H9 (cell line): Measurements from ENCODE around the gene C19orf47. TPM values are rescaled to one million over a fixed set of nuclear protein-coding genes. Genes with fewer than 3 reads are reported as not detected.

Experiments used
- DNase-seq: peaks from one replicate; pipeline ENCODE4 v3.0.0-alpha.2; 2017
- H2AFZ ChIP-seq: one replicate; pipeline ENCODE4 v1.6.1; 2013; ENCODE audit warnings: mild to moderate bottlenecking, low read length, control low read depth, moderate library complexity
- H2AK5ac ChIP-seq: 2 replicates; pipeline ENCODE4 v1.6.1; 2013; ENCODE audit warnings: low read length, control low read depth, mixed read lengths; ENCODE audit not compliant: insufficient read length
- H2BK120ac ChIP-seq: one replicate; pipeline ENCODE4 v1.6.1; 2013; ENCODE audit warnings: low read depth, mild to moderate bottlenecking, low read length, control low read depth, inconsistent platforms; ENCODE audit not compliant: poor library complexity, severe bottlenecking
- H2BK12ac ChIP-seq: 2 replicates; pipeline ENCODE4 v1.6.1; 2013; ENCODE audit warnings: low read length, control low read depth, mixed read lengths, low read depth; ENCODE audit not compliant: insufficient read length
- H2BK15ac ChIP-seq: 2 replicates; pipeline ENCODE4 v1.6.1; 2013; ENCODE audit warnings: low read depth, low read length, control low read depth
- H2BK20ac ChIP-seq: one replicate; pipeline ENCODE4 v1.6.1; 2013; ENCODE audit warnings: low read depth, mild to moderate bottlenecking, low read length, control low read depth, inconsistent platforms; ENCODE audit not compliant: poor library complexity, severe bottlenecking
- H2BK5ac ChIP-seq: 2 replicates; pipeline ENCODE4 v1.6.1; 2013; ENCODE audit warnings: low read length, control low read depth, mixed read lengths; ENCODE audit not compliant: insufficient read length
- H3K14ac ChIP-seq: 2 replicates; pipeline ENCODE4 v1.6.1; 2013; ENCODE audit warnings: low read length, control low read depth; ENCODE audit not compliant: insufficient read depth
- H3K18ac ChIP-seq: 2 replicates; pipeline ENCODE4 v1.6.1; 2013; ENCODE audit warnings: low read depth, mild to moderate bottlenecking, mixed read lengths, low read length, control low read depth; ENCODE audit not compliant: insufficient read length
- H3K23ac ChIP-seq: 2 replicates; pipeline ENCODE4 v1.6.1; 2013; ENCODE audit warnings: low read length, control low read depth, mixed read lengths, low read depth; ENCODE audit not compliant: insufficient read length
- H3K23me2 ChIP-seq: 2 replicates; pipeline ENCODE4 v1.6.1; 2013; ENCODE audit warnings: low read depth, mild to moderate bottlenecking, mixed read lengths, low read length, control low read depth; ENCODE audit not compliant: insufficient read length, poor library complexity, severe bottlenecking
- H3K27ac ChIP-seq: 2 replicates; pipeline ENCODE4 v1.5.1; 2013; ENCODE audit warnings: low read length, control low read depth, mixed read lengths, low read depth; ENCODE audit not compliant: insufficient read length
- H3K27me3 ChIP-seq: 2 replicates; pipeline ENCODE4 v1.6.1; 2013; ENCODE audit warnings: low read length, control low read depth, inconsistent platforms; ENCODE audit not compliant: insufficient read depth
- H3K4ac ChIP-seq: 2 replicates; pipeline ENCODE4 v1.6.1; 2013; ENCODE audit warnings: low read depth, mild to moderate bottlenecking, control low read depth, inconsistent platforms, low read length, moderate library complexity
- H3K4me1 ChIP-seq: 2 replicates; pipeline ENCODE4 v1.6.1; 2013; ENCODE audit warnings: low read length, control low read depth, inconsistent platforms; ENCODE audit not compliant: insufficient read depth
- H3K4me2 ChIP-seq: 2 replicates; pipeline ENCODE4 v1.6.1; 2013; ENCODE audit warnings: low read length, control low read depth, mixed read lengths; ENCODE audit not compliant: insufficient read length, insufficient read depth
- H3K56ac ChIP-seq: 2 replicates; pipeline ENCODE4 v1.6.1; 2013; ENCODE audit warnings: low read depth, mild to moderate bottlenecking, mixed read lengths, low read length, control low read depth; ENCODE audit not compliant: insufficient read length
- H3K79me1 ChIP-seq: 2 replicates; pipeline ENCODE4 v1.6.1; 2013; ENCODE audit warnings: low read depth, mild to moderate bottlenecking, moderate library complexity, low read length, control low read depth, inconsistent platforms; ENCODE audit not compliant: insufficient read depth, poor library complexity, severe bottlenecking
- H3K79me2 ChIP-seq: 2 replicates; pipeline ENCODE4 v1.6.1; 2013; ENCODE audit warnings: low read length, control low read depth, inconsistent platforms; ENCODE audit not compliant: insufficient read depth
- H3K9ac ChIP-seq: 2 replicates; pipeline ENCODE4 v1.6.1; 2013; ENCODE audit warnings: low read length, control low read depth, mixed read lengths; ENCODE audit not compliant: insufficient read length; ENCODE audit errors: extremely low read depth
- H3K9me3 ChIP-seq: one replicate; pipeline ENCODE4 v1.6.1; 2013; ENCODE audit warnings: low read depth, low read length, inconsistent platforms; ENCODE audit not compliant: control insufficient read depth
- H3T11ph ChIP-seq: one replicate; pipeline ENCODE4 v1.6.1; 2013; ENCODE audit warnings: mild to moderate bottlenecking, low read length, control low read depth, inconsistent platforms
- H4K20me1 ChIP-seq: one replicate; pipeline ENCODE4 v1.6.1; 2013; ENCODE audit not compliant: control insufficient read depth, insufficient read length, insufficient read depth
- H4K5ac ChIP-seq: 2 replicates; pipeline ENCODE4 v1.6.1; 2013; ENCODE audit warnings: low read depth, mild to moderate bottlenecking, mixed read lengths, low read length, control low read depth; ENCODE audit not compliant: insufficient read length
- H4K8ac ChIP-seq: replicated peaks from 2 replicates; pipeline ENCODE4 v1.6.1; 2013; ENCODE audit warnings: low read length, control low read depth, mixed read lengths, low read depth; ENCODE audit not compliant: insufficient read length
- H4K91ac ChIP-seq: 2 replicates; pipeline ENCODE4 v1.6.1; 2013; ENCODE audit warnings: low read depth, mild to moderate bottlenecking, moderate library complexity, mixed read lengths, low read length, control low read depth; ENCODE audit not compliant: insufficient read length
- H3K27ac Mint-ChIP-seq, 3 experiments: 2 replicates in 2 of 3; 3 replicates in 1 of 3; pipeline ENCODE4 v1.8.0; 2020 to 2021; ENCODE audit warnings: mixed read lengths in 3 of 3, mild to moderate bottlenecking in 1 of 3, moderate library complexity in 1 of 3
- H3K27me3 Mint-ChIP-seq: 2 replicates; pipeline ENCODE4 v1.8.0; 2021; ENCODE audit warnings: low read depth, mild to moderate bottlenecking, moderate library complexity, mixed read lengths
- H3K36me3 Mint-ChIP-seq, 3 experiments: 2 replicates in 2 of 3; 3 replicates in 1 of 3; pipeline ENCODE4 v1.8.0; 2020 to 2021; ENCODE audit warnings: low read depth in 3 of 3, mixed read lengths in 3 of 3; ENCODE audit not compliant: insufficient read depth in 1 of 3
- H3K4me1 Mint-ChIP-seq, 2 experiments: 2 replicates each; pipeline ENCODE4 v1.8.0; 2020; ENCODE audit warnings: mixed read lengths in 2 of 2
- H3K4me3 Mint-ChIP-seq, 2 experiments: 2 replicates in 1 of 2; 3 replicates in 1 of 2; pipeline ENCODE4 v1.8.0; 2020 to 2021; ENCODE audit warnings: mild to moderate bottlenecking in 2 of 2, mixed read lengths in 2 of 2, moderate library complexity in 1 of 2
- H3K9me3 Mint-ChIP-seq, 2 experiments: 2 replicates in 1 of 2; 3 replicates in 1 of 2; pipeline ENCODE4 v1.8.0; 2020; ENCODE audit warnings: mild to moderate bottlenecking in 2 of 2, mixed read lengths in 2 of 2, moderate library complexity in 1 of 2
- CTCF ChIP-seq: fragments of 200-600 bp; sonication (generic); conservative IDR thresholded peaks from 3 replicates; pipeline ENCODE4 v1.8.0; 2021; ENCODE audit warnings: antibody characterized with exemption, mild to moderate bottlenecking
- WGBS: extraction: QIAGEN DNeasy Blood & Tissue Kit; methylation state at CpG from one replicate; pipeline ENCODE4 v1.1.7; 2013; ENCODE audit warnings: missing lambda C conversion rate, low lambda C conversion rate, mixed read lengths; ENCODE audit not compliant: insufficient read length; ENCODE audit errors: extremely low coverage; 5-methylcytosine and 5-hydroxymethylcytosine counted together
- total RNA-seq: library from RNA; stranded (reverse); gene quantifications from 2 replicates; pipeline ENCODE4 v1.2.1, GENCODE V29; 2021

The C19orf47 gene
- total RNA-seq, 1 experiment from 2014 or later = 19.4 TPM

GRCh38 chr19:40274585-40275544 lies 73.3 kb downstream of the C19orf47 start:
- H4K8ac ChIP-seq = no peak overlapping the region
- peaks cover 21 to 28% of the 10 kb centered on the region in 2 experiments for H3K4me1 Mint-ChIP-seq
- no peaks in the 10 kb centered on the region for H4K20me1 ChIP-seq
- no peak overlapping the region for H3K4me2 ChIP-seq
- peak overlapping the region; percentile 70 to 87 (median 84); a peak in 6 of 7 replicates for H3K27ac Mint-ChIP-seq
- no peak overlapping the region for H2BK12ac ChIP-seq
- peaks cover 0 to 5% (median 0%) of the 10 kb centered on the region in 3 experiments; a peak in 3 of 7 replicates for H3K36me3 Mint-ChIP-seq
- no peak overlapping the region for H3K4me3 Mint-ChIP-seq
- no peak overlapping the region for H3K27ac ChIP-seq
- WGBS = no CpG with 5 or more reads among the region's 28 CpGs
- H3K18ac ChIP-seq = no peak overlapping the region
- no peak overlapping the region for H3K4ac ChIP-seq
- no peak overlapping the region for H2BK5ac ChIP-seq
- peaks cover 1% of the 10 kb centered on the region; the same call in 1 of the 2 replicates for H3K27me3 Mint-ChIP-seq
- TF ChIP-seq CTCF = no peak
- no peaks in the 10 kb centered on the region for H3K9me3 Mint-ChIP-seq
- no peak overlapping the region for H2BK120ac ChIP-seq
- H2AFZ ChIP-seq = no peak overlapping the region
- H3K23me2 ChIP-seq = no peaks in the 10 kb centered on the region
- no peak overlapping the region for H4K91ac ChIP-seq
- H3K9ac ChIP-seq = no peak overlapping the region
- peaks cover 2% of the 10 kb centered on the region; the same call in 1 of the 2 replicates for H3K79me2 ChIP-seq
- no peak overlapping the region for H3K56ac ChIP-seq
- H3K9me3 ChIP-seq = no peaks in the 10 kb centered on the region
- no peak overlapping the region for H3K23ac ChIP-seq
- H3K27me3 ChIP-seq = no peaks in the 10 kb centered on the region
- no peak overlapping the region for H2AK5ac ChIP-seq
- no peak overlapping the region for H4K5ac ChIP-seq
- no peak overlapping the region for H2BK15ac ChIP-seq
- no peak for DNase-seq
- H3K79me1 ChIP-seq = peaks cover 3% of the 10 kb centered on the region
- H3K4me1 ChIP-seq = no peaks in the 10 kb centered on the region
- H3K14ac ChIP-seq = no peak overlapping the region
- no peak overlapping the region for H2BK20ac ChIP-seq
- H3T11ph ChIP-seq = no peak overlapping the region
